ENCODE measurements around the gene ASB12.

Gene ASB12

DNA sequence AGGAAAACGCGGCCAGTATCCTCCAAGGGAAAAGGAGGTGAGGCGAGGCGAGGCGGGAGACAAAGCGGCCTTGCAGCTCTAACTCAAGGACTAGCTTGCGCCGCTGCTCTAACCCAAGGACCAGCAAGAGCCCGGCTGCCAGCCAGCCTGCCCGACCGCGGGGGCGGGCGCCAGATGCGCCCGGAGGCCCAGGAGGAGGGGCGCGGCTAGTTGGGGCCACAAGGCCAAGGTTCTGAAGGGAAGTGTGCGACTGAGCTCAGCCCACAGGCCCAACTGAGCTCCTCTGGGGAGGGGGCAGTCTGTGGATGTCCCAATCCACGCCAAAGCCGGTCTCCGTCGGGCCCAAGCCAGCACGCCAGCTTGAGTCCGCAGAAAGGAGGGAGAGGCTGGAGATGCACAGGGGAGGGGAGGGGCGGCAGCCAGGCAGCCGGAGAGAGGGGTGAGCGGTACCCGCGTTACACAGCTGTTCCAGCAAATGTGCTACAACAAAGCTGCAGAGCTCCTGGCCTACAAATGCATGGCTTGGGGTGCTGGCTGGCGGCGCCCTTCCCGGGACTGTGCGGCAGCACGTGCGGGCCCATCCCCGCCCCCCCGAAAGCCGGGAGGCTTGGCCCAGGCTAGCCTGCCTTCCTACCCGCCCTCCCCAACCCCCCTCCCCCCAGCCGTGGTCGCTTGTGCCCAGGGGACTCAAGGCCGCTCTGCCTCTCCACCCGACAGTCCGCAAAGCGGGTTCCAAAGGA, 25.5 kb downstream of the ASB12 start:
- H3K9ac ChIP-seq (ENCODE audit: insufficient read length): peak overlapping the region; percentile 57
- no peaks in the 10 kb centered on the region for H3K9me3 ChIP-seq (ENCODE audit: low read depth, low read length)
- peak overlapping the region; percentile 82 for H3K4me3 ChIP-seq
- no peaks in the 10 kb centered on the region for H3K36me3 ChIP-seq (ENCODE audit: insufficient read depth, low read length)
- DNase-seq (ENCODE audit: low read depth, low spot score): no peak
- TF ChIP-seq FOXP2 (optimal IDR thresholded peaks at IDR 0.05; ENCODE audit: control extremely low read depth, extremely low read length, insufficient read depth) (no peak), EZH2 (IDR thresholded peaks at IDR 0.05) (no peak), POLR2AphosphoS5 (IDR thresholded peaks at IDR 0.05; ENCODE audit: borderline replicate concordance, low read depth, low read length) (no peak)
- H3K27ac ChIP-seq: no peak overlapping the region

DNA sequence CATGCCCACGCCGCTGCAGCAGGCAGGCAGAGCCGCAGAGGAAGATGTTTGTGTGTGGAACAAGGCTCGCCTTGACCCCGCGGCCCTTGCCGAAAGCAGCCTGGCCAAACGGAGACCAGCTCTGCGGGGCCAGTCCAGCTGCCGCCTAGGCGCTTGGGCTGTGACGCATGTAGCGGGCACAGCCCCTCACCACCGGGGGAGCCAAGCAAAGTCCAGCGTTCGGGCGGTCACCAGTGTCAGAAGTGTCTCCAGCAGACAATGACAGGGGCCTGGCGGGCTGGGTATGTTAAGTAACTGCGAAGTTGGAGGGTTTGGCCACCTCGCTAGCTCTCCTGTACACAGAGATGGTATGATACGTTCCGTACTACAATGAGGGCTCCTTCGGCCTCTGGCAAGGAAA, 26.2 kb downstream of the ASB12 start:
- no peak for DNase-seq (ENCODE audit: low read depth, low spot score)
- Histone ChIP-seq H3K36me3 (ENCODE audit: insufficient read depth, low read length) (no peaks in the 10 kb centered on the region), H3K9ac (ENCODE audit: insufficient read length) (no peak overlapping the region), H3K27ac (no peak overlapping the region), H3K4me3 (peak overlapping the region; percentile 82), H3K9me3 (ENCODE audit: low read depth, low read length) (no peaks in the 10 kb centered on the region)
- no peak for TF ChIP-seq EZH2 (IDR thresholded peaks at IDR 0.05)
- TF ChIP-seq POLR2AphosphoS5 (IDR thresholded peaks at IDR 0.05; ENCODE audit: borderline replicate concordance, low read depth, low read length): no peak
- TF ChIP-seq FOXP2 (optimal IDR thresholded peaks at IDR 0.05; ENCODE audit: control extremely low read depth, extremely low read length, insufficient read depth): no peak

DNA sequence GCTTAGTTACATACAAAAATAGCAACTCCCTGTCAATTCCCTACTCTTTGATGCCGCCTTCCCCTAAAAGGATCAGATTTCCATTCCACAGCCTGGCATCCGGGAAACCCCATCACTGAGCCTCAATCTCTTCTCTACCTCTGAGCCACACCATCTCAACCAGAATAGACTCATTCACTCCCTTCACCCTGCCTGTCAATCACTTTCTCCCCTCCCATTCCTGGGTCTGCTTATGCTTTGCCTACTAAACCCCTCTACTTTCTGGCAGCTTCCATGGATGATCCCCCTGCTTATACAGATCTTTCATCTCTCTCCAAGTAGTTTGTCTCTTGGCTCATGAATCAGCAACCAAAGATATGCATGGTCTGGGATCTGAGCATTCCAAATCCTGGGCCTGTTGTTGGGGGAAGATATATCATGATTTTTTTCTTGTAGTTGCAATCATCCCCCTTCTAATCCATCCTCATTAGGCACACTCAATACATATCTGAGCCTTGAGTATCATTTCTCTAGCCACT, 27.5 kb downstream of the ASB12 start:
- Histone ChIP-seq H3K36me3 (ENCODE audit: insufficient read depth, low read length) (no peaks in the 10 kb centered on the region), H3K9ac (ENCODE audit: insufficient read length) (no peak overlapping the region), H3K4me3 (no peak overlapping the region), H3K9me3 (ENCODE audit: low read depth, low read length) (no peaks in the 10 kb centered on the region), H3K27ac (no peak overlapping the region)
- DNase-seq (ENCODE audit: low read depth, low spot score): no peak
- TF ChIP-seq FOXP2 (optimal IDR thresholded peaks at IDR 0.05; ENCODE audit: control extremely low read depth, extremely low read length, insufficient read depth) (no peak), EZH2 (IDR thresholded peaks at IDR 0.05) (no peak)

- no peaks in the 10 kb centered on the region for H3K9me3 ChIP-seq (ENCODE audit: low read depth, low read length)
- H3K9ac ChIP-seq (ENCODE audit: insufficient read length): no peak overlapping the region
- H3K27ac ChIP-seq: no peak overlapping the region
- no peaks in the 10 kb centered on the region for H3K36me3 ChIP-seq (ENCODE audit: insufficient read depth, low read length)
- no peak for DNase-seq (ENCODE audit: low read depth, low spot score)
- TF ChIP-seq EZH2 (IDR thresholded peaks at IDR 0.05) (no peak), POLR2AphosphoS5 (IDR thresholded peaks at IDR 0.05; ENCODE audit: borderline replicate concordance, low read depth, low read length) (no peak), FOXP2 (optimal IDR thresholded peaks at IDR 0.05; ENCODE audit: control extremely low read depth, extremely low read length, insufficient read depth) (no peak)
- H3K4me3 ChIP-seq: no peak overlapping the region
Observed at GRCh38 chrX:64198036-64198435, 32.4 kb downstream of the ASB12 start.

DNA sequence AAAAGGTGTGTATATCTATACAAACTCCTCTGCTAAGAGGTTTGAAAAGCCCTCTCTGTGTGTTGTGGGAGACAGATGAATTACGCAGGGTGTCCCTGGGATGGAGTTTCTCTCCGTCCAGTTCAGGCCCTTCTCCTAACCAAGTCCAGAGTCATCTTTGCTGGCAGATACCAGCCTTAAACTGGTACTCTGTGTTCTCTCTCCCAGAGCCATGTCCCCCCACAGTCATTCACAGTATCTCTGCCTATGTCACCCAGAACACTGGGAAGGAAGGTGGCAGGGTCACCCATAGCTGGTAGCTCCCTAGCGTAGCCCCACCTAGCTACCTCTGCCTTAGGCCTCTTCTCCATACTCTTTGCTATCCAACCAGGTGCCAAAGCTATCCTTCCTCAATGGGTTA, 33.8 kb downstream of the ASB12 start:
- no peak for DNase-seq (ENCODE audit: low read depth, low spot score)
- Histone ChIP-seq H3K9me3 (ENCODE audit: low read depth, low read length) (no peaks in the 10 kb centered on the region), H3K27ac (no peak overlapping the region), H3K36me3 (ENCODE audit: insufficient read depth, low read length) (no peaks in the 10 kb centered on the region), H3K9ac (ENCODE audit: insufficient read length) (no peak overlapping the region), H3K4me3 (no peak overlapping the region)
- TF ChIP-seq FOXP2 (optimal IDR thresholded peaks at IDR 0.05; ENCODE audit: control extremely low read depth, extremely low read length, insufficient read depth): no peak
- TF ChIP-seq POLR2AphosphoS5 (IDR thresholded peaks at IDR 0.05; ENCODE audit: borderline replicate concordance, low read depth, low read length): no peak
- TF ChIP-seq EZH2 (IDR thresholded peaks at IDR 0.05): no peak

DNA sequence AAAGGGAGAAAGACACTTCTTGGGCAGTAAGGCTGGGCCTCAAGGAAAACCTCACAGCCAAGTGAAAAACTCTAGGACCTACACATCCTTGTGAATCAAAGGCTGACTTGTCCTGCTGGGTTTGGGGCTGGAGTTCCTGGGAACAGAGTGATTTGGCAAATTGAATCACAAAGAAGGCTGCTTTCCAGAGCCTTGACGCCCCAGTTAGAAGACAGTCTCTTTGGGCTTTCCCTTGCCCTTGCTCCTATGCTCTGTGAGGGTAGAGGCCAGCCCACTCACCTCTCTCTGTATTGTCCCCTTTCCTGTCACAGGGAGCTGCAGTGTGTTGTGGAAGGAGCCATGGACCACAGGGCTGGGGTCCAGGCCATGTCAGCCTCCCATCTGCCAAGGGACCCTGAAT, 34.5 kb downstream of the ASB12 start:
- Histone ChIP-seq H3K27ac (no peak overlapping the region), H3K9ac (ENCODE audit: insufficient read length) (no peak overlapping the region), H3K4me3 (no peak overlapping the region), H3K9me3 (ENCODE audit: low read depth, low read length) (no peaks in the 10 kb centered on the region), H3K36me3 (ENCODE audit: insufficient read depth, low read length) (no peaks in the 10 kb centered on the region)
- DNase-seq (ENCODE audit: low read depth, low spot score): no peak
- TF ChIP-seq EZH2 (IDR thresholded peaks at IDR 0.05) (no peak), FOXP2 (optimal IDR thresholded peaks at IDR 0.05; ENCODE audit: control extremely low read depth, extremely low read length, insufficient read depth) (no peak), POLR2AphosphoS5 (IDR thresholded peaks at IDR 0.05; ENCODE audit: borderline replicate concordance, low read depth, low read length) (no peak)

DNA sequence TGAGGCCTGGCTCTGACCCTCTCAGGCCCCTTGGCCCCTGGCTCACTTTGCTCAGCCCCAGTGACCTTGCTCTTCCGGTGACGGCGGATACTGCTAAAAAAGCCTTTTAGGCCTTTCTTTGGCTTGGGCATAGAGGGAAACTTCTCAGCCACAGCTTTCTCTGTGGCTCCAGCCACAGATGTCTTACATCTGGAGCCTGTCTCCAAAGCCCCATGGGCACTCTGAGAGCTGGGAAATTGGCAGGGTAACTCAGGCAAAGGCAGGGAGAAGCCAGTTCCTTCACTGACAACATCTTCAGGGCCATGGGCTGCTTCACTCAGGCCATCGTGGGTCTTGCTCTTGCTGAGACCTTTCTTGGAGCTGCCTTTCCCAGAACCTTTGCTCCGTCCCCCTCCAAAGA, 37.7 kb downstream of the ASB12 start:
- Histone ChIP-seq H3K36me3 (ENCODE audit: insufficient read depth, low read length) (no peaks in the 10 kb centered on the region; the same call in 1 of the 2 replicates), H3K9ac (ENCODE audit: insufficient read length) (no peak overlapping the region), H3K9me3 (ENCODE audit: low read depth, low read length) (no peaks in the 10 kb centered on the region), H3K4me3 (no peak overlapping the region), H3K27ac (no peak overlapping the region)
- no peak for DNase-seq (ENCODE audit: low read depth, low spot score)
- no peak for TF ChIP-seq POLR2AphosphoS5 (IDR thresholded peaks at IDR 0.05; ENCODE audit: borderline replicate concordance, low read depth, low read length)
- no peak for TF ChIP-seq EZH2 (IDR thresholded peaks at IDR 0.05)
- no peak for TF ChIP-seq FOXP2 (optimal IDR thresholded peaks at IDR 0.05; ENCODE audit: control extremely low read depth, extremely low read length, insufficient read depth)

DNA sequence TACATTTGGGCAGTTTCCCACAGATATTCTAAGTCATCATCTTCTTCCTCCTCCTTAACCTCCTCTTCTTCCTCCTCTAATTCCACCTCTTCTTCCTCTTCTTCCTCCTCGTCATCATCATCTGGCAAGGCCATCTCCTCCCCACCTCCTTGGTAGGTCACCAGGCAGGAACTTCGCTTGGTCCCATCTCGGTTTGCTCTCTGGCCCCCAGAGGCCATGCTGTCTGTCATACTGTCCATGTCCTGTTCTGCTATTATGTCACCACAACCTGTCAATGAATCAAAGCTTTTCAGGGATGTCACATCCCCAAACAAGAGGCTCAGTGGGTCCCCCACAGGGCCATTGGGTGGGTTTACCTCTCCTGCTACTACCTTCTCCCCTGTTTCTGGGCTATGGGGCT, 38.4 kb downstream of the ASB12 start:
- no peak for DNase-seq (ENCODE audit: low read depth, low spot score)
- no peak overlapping the region for H3K4me3 ChIP-seq
- TF ChIP-seq FOXP2 (optimal IDR thresholded peaks at IDR 0.05; ENCODE audit: control extremely low read depth, extremely low read length, insufficient read depth): no peak
- no peak for TF ChIP-seq POLR2AphosphoS5 (IDR thresholded peaks at IDR 0.05; ENCODE audit: borderline replicate concordance, low read depth, low read length)
- no peak for TF ChIP-seq EZH2 (IDR thresholded peaks at IDR 0.05)

More for the DNA sequence above, 38.4 kb downstream of the ASB12 start:
- Histone ChIP-seq H3K36me3 (ENCODE audit: insufficient read depth, low read length) (no peaks in the 10 kb centered on the region; the same call in 1 of the 2 replicates), H3K9ac (ENCODE audit: insufficient read length) (no peak overlapping the region), H3K27ac (no peak overlapping the region), H3K9me3 (ENCODE audit: low read depth, low read length) (no peaks in the 10 kb centered on the region)
